Renal cortical epithelial cell (primary cell): ENCODE data around the gene MIEF1. TPM values are rescaled to one million over a fixed set of nuclear protein-coding genes. Genes with fewer than 3 reads are reported as not detected.
A peak's percentile ranks its signal among the peaks of the same experiment; 100 is the strongest.

ENCODE experiments used
- DNase-seq: peaks from one replicate; pipeline ENCODE4 v3.0.0-alpha.2; 2011; ENCODE audit warnings: low read depth
- total RNA-seq: library from RNA; depleted of rRNA; stranded (reverse); fragments of >200 nt; gene quantifications from 2 replicates; pipeline ENCODE4 v1.2.3, GENCODE V29; 2014

MIEF1 gene
- total RNA-seq, 1 donor from 2014 or later = 29.4 TPM

DNA sequence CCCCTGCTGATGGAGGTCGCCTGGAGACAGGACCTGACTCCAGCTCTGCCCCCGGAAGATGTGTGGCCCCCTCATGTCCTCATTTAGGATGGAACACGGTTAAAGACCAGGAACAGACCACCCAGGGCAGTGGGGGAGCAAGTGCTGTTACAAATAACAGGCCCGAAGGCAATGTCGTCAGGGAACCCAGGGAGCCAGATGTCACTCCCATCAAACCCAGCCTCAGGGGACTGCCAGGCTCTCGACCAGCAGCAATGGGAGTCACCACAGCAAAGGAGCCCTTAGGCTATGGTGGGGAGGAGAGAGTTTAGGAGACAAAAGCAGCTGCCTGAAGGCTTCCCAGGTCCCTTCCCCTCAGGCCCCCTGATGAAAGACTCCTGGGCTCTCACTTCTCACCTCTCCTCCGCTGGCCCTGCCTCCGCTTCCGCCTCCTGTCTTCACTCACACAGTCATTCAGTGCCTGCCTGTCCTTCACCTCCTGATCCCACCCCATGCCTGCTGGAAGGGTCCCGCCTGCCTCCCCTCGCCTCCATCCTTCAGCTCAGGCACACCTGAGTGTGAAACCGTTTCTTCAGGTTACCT is 26.1 kb downstream of the MIEF1 start:
- no peak for DNase-seq

DNA sequence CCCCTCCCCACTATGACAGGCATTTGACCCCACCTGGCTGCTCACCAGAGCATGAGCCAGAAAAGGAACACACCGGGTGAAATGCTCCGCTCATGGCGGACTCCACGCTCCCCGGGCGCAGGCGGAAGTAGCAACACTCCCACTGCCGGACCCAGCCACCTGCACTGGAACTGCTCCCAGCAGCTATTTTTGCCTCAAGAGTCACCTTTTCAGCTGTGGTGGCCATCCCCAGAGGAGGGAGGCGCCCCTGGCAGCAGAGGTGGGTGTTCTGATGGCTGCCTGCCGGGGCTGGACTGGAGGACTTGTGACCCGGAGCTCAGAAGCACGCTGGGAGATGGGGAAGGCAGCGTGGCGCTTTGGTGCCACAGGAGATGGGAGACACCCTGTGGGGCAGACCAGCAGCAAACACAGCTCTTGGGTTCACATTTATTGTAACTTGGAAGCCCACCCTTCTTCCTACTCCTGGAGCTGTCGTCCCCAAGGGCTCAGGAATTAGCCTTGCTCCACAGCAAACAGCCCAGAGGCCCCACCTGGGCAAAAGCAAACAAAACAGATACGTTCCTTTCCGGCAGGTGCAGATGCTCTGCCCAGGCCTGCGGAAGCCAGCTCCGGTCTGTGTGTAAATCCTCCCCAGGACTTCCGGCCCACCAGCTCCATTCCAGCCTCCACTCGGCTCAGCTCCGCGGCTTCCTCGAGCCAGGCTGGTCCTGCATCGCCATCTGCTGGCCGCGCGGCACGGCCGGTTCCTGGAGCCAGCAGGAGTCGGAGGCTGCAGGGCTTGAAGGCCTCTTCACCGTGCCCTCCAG is 26.8 kb downstream of the MIEF1 start:
- peak; percentile 59 for DNase-seq

DNA sequence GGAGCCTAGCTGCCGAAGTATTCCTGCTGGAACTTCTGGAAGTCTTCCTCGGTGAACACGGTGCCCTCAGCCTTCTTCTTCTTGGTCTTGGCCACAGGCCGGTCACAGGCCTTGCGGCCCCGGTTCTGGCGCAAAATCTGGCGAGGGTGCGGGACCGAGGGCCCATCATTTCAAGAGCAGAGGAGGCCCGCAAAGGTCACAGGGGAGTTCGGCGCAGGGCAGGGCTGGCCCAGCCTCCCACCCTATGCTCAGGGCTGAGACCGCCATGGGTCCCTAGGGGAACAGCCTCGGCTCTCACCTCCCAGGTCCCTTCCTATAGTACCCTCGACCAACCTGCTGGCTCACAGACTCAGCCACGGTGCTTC is 27.4 kb downstream of the MIEF1 start:
- no peak for DNase-seq

DNA sequence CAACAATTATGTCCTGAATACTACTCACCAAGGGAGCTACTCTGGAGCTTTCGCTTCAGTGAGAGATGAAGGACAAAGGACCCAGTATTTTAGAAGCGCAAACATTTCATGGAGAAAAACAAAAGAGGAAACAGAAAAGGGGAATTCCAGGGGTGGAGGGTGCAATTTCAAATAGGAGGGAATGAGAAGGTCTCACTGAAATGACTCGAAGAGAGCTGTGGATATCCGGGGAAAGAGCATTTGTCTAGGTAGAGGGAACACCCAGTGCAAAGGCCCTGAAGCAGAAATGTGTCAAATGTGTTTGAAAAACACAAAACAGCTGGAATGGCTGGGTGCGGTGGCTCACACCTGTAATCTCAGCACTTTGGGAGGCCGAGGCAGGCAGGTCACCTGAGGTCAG is 28.0 kb downstream of the MIEF1 start:
- no peak for DNase-seq

DNA sequence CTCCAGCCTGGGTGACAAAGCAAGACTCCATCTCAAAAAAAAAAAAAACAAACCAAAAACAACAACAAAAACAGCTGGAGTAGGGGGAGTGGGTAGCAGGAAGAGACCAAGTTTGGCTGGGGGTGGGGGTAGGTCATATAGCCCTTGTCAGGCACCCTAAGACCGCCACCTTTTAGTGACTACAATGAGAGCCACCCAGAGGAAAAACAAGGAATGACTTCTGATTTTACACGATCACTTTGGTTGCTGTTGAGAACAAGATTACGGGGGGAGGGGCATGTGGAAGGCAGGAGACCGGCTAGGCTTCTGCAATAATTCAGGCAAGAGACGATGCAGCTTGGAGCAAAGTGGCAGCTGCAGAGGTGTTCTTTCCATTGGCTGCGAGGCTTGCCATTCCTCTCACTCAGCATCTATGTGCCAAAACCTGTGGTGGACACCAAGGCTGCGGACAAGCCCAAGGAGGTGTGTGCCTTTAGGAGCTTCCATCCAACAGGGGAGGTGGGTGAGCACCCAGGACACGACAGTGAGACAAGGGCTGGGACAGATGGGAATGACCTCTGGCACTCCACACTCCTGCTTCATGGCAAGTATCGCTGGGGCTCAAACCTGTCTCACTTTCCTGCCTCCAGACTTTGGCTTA is 28.7 kb downstream of the MIEF1 start:
- DNase-seq = no peak

DNA sequence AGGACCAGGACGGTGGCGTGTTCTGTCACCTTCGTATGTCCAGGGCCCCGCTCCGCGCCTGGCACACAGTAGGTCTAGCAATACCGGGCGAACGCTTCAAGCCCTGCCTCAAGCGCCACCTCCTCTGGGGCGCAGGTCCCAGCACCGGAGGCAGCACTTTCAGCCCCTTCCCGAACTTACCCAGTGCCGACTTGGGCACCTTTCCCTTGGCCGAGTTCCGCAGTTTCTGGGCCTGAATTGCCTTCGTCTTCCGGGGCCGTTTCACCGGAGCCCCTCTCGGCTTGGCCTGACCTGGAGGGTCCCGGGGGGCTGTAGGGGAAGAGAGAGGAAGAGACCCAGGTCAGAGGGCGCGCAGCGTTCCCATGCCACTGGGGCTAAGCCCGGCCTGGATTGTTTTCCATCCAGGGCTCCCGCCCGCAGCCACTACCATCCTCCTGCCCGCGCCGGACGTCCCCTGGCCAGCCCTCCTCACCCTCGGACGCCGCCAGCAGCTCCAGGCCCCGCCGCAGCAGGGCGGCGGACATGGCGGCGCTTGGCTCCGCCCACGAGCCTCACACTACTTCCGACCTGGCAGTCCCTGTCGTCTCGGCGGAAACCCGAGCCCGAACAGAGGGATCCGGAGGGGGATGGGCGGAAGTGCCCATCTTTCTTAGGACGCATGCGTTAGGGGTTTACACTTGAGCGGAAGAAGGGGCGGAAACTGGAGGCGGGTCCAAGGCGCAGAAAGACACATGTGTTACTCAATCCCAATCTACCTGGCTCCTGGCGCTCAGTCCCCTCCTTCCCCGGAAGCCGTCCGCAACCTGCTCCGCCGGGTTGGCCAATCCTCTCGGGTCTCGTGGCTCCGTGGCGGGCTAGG is 30.4 kb downstream of the MIEF1 start, which contains the start of gene RPS19BP1:
TSS of gene RPS19BP1 (minus strand) at position 534 of the 859 bp plus-strand sequence. CDS start at position 524, 10 bp downstream.
- peak; percentile 99 for DNase-seq

DNA sequence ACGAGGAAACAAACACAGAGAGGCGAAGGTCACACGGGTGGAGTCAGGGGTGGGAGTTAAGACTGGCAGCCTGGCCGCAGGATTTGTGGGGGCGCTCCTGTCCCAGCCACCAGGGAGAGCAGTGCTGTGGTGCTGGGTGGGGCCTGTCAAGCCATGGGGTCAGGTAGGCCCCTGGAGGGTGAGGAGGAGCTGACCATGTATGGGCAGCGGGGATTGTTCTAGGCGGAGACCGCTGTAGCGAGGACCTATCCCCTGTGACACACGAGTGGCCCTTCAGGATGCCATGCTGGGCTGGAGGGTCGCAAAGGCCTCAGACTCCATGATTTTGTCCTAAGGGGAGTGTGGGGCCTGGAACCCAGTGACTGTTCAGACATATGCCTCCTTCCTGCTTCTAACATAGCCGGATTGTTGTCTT is 32.0 kb downstream of the MIEF1 start:
- DNase-seq = no peak

DNA sequence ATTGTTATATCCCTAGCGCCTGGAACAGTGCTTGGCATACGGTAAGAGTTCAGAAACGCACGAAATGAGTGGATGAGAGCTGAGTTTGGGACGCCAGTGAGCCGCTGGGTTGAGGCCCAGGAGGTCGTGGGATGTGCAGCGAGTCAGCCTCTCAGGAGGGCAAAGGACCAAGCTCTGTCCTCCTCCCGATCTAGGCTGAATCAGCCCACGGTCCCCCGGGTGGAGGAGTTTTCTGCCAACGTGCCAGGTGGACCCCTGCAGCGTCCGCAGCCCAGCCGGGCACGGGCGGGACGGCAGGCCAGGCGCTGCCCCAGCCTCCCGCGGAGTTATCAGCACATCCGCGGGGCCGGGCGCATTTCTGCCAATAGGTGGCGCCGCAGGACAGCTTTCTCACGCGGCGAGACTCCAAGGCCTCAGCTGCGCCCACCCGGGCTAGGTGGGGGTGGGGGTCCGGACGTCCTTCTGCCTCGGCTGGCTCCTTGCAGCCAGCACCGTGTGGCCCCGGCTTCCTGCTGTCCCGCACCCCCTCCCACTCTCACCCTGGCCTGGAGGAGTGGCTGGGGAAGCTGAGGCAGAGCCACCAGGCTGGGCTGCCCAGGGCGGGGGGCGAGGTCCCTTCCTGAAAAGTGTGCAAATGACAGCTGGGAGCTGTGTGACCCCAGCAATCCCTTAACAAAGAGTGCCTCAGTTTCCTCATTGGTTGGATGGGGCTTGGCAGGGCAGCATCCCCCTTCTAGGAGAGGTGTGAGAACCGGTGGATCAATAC is 32.7 kb downstream of the MIEF1 start:
- DNase-seq = no peak

DNA sequence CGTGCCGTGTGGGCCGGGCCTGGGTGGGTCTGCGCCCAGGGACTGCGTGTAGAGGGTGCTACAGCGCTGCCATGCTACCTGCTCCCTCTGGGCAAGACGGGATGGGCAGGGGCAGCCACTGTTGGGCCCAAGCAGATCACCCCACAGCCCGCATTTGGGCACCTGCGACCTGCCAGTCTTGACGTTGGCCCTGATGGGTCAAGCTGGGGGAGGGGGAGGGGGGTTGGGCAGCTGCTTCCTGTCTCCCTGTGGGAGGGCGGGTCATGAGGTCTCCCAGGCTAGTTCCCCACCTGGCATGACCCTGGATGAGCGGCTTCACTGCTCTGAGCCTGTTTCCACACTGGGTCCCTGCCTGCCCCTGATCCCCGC is 33.3 kb downstream of the MIEF1 start:
- DNase-seq = no peak

DNA sequence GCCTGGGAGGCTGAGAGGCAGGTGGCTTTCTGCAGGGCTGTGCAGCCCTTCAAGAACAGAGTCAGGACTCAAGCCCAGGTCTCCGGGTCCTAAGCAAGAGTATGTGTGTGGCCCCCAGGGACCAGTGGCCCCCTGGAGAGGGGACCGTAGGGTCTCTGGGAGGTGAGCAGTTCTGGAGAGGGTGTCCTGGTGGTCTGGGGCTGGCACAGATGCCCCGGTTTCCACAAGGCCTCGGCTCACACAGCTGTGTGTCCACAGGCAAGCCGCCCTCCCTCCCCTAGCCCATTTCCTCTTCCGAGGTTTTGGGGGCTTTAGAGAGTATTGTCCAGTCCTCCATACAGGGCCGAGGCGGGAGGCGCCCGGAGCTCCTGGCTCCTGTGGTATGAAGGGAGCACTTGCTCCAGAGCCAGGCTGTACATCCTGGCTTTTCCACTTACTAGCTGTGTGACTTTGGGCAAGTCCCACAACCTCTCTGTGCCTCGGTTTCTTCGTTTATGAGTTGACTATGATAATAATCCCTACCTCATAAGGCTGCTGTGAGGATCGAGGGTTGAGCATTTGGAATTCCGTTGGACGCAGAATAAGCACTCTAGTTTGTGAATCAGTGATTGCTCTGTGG is 33.9 kb downstream of the MIEF1 start:
- DNase-seq = no peak

DNA sequence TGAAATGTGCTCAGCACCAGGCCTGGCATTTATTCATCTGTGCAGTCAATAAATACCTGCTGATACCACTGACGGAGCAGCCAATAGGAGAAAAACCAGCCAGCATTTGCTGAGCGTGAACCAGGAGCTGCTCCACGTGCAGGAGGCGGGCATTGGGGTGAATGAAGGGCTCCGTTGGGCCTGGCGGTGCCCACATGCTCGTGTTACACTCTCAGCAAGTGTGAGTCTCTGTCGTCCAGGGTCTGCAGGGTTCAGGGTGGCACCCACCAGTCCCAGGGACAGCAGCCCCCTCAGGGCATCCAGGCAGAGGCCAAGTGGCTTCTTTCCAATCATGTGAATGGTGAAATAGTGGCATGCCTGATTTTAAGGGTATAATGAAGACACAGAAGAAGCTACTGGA is 34.6 kb downstream of the MIEF1 start:
- no peak for DNase-seq

DNA sequence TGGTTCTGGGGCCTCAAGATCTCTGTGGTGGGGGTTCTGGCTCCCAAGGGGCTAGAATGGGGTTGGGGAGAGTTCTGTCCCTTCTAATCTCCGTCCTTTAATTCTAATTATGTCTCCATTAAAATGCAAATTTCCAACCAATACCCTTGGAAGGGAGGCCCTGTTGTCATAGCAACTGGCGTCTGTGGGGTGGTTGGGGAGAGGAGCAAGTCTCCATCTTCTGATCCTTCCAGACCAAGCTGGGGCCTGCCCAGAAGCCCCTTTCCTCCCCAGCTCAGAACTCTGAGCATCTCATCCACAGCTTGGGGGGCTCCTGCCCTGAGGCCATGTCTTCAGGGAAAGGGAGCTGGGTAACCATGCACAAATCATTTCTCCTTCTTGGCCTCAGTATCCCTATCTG is 35.9 kb downstream of the MIEF1 start:
- DNase-seq = no peak

DNA sequence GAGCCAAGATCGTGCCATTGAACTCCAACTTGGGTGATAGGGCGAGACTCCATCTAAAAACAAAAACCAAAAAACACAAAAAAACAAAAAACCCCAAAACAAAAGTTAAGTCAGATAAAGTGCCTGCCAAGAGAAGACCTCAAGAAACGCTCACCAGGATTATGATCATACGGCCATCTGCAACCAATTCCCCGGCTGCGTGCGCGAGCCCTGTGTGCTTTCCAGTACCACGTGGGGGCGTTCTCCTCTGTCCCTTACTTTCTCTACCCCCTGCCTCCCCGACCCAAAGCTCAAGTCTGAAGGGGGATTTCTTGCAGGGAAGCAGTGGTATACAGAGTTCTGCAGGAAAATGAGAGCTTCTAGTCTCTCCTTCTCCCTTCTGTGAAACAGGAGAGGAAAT is 41.0 kb downstream of the MIEF1 start:
- DNase-seq = no peak

DNA sequence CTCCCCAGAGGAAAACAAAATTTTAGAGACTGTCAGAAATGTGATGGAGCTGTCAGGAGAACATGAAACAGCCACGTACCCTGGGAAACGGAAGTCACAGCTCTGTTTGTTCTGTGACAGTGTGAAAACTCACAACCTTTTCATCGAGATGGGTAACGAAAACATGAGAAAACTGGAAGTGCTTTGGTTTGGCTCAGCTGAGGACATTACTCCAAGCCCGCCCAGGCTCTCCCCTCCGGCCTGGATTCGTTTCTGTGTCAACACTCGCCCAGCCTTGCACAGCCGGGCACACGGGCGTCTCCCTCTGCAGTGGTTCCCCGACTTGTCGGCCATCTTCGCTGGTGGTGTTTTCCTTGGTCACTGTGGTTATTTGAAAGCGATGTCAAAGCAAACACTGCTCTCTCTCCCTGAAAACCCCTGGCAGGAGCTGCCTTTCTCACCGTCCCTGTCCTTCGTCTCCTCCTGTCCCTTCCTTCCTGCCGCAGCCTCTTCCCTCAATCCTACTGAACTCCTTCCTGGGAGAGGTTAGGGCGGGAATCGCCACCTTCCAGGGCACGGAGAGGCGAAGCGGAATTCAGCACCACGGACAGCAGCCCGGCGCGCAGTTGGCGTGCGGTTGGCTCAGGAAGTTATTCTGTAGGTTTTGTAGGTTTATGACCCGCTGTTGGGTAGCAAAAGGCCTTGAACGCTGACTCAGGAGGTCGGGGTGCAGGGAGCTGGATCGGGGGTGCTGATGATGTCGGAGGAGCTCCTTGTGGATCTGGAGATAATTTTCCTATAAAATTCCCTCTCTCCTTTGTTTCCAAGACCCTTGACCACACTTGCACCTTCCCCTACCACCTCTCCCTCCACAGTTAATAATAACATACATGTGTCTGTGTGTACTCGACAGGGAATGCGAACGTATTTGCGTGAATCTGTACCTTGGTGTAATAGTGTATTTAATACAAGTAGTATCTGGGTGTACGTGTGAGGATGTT is 43.6 kb downstream of the MIEF1 start:
- no peak for DNase-seq

DNA sequence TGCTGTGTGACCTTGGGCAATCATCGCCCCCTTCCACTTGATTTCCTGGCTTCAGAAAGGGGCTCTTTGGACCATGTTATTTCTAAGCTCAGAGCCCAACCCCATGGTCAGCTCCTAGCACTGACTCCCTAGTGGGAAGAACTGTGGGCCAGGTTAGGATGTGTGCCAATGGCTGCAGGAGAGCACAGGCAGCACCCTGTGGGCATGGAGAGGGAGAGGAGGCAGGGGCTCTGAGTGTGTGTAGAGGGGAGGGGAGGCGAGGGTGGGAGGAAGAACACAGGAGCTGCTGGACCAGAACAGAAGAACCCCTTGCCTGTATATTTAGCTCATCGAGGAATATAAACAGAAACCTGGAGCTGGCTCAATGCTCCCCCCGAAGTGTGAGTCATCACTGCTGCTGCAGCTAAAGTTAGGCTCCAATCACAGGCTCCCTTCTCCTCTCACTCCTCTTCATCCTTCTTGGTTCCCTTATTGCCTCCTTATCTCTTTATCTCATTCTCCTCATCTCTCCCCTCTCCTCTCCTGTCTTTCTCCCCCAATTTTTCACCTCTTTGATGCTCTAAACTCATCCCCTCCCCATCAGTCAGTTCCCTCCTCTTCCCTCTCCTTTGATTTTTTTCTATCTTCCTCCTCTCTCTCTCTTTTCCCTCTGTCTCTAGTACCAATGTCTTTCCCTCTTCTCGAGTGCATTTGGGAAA is 44.9 kb downstream of the MIEF1 start:
- peak; percentile 58 for DNase-seq

DNA sequence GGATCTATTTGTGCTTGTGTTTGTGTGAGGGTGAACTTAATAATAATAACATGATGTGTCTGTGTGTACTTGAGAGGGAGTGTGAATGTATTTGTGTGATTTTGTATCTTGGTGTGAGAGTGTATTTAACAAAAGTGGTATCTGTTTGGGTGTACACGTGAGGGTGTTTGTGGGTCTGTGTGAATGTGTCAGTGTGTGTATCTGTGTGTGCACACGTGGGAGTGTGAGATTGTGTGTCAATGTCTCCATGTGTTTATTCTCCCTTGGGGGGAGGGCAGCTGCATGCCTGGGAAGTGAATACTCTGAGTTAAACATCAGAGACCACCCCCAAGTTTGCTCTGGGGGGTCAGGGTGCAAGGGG is 45.5 kb downstream of the MIEF1 start:
- DNase-seq = no peak

DNA sequence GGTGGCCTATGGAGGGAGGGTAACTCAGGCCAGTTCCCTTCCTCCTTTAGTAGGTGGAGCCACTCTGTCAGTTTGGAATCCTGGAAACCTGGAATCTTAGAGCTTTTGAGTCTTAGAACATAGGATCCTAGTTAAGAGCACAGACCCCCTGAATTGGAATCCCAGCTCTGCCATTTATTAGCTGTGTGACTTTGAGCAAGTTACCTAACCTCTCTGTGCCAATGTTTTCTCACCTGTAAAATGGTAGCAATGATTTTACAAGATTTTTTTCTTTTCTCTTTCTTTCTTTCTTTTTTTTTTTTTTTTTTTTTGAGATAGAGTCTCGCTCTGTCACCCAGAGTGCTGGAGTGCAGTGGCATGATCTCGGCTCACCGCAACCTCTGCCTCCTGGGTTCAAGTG is 51.3 kb downstream of the MIEF1 start:
- no peak for DNase-seq

DNA sequence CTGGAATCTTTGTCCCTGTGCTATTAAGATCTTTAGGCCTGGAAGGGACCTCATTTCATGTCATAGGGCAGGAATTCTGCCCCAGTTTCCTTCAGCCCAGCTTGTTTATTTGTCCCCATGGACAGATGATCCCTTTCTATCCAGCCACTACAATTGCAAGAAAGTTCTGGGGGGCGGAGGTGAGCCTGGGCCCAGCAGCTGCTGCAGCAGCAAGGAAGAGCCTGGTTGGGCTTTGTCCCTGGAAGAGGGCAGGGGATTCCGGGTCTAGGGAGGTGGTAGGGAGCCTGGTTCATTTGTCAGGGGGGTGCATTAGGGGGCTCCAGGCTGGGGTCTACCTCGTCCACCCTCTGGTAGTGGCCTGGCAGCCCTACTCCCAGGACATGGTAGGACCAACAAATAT is 52.1 kb downstream of the MIEF1 start:
- DNase-seq = no peak
